NCI-H748 treated with DMSO at 0.1 percent for 48 hours (cell line): ENCODE data around the gene UBE2J2.

Experiments
- DNase-seq: peaks from one replicate; lab custom pipeline; 2025; lab: John Stamatoyannopoulos, UW

Gene UBE2J2

DNA sequence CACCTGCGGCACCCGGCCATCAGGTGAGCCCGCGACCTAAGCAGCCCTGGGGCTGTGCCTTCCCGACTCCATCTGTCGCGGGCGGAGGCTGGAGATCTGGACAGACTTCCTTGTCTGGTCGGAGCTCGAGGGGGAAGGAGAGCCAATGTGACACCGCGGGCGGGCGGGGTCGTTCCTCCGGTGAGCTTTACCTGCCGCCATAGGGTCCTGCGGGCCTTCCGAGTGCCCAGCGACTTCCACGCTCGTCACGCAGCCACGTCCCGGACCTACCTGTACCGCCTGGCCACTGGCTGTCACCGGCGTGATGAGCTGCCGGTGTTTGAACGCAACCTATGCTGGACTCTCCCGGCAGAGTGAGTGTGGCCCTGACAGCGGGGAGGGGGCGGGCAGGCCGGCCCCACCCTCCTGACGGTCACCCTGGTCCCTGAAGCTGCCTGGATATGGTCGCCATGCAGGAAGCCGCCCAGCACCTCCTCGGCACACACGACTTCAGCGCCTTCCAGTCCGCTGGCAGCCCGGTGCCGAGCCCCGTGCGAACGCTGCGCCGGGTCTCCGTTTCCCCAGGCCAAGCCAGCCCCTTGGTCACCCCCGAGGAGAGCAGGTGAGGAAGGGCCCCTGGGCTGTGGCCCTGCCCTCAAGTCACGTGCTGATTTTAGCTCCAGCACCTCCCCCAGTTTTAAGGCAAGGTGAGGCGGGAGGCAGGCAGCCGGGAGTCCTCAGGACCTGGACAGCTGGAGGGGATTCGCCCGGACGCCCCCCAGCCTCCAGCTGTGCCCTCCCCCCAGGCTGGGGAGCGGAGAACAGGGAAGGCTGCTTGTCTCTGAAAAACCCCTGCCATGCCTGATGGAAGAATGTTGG is 35.8 kb upstream of the UBE2J2 start:
- DNase-seq: no peak

DNA sequence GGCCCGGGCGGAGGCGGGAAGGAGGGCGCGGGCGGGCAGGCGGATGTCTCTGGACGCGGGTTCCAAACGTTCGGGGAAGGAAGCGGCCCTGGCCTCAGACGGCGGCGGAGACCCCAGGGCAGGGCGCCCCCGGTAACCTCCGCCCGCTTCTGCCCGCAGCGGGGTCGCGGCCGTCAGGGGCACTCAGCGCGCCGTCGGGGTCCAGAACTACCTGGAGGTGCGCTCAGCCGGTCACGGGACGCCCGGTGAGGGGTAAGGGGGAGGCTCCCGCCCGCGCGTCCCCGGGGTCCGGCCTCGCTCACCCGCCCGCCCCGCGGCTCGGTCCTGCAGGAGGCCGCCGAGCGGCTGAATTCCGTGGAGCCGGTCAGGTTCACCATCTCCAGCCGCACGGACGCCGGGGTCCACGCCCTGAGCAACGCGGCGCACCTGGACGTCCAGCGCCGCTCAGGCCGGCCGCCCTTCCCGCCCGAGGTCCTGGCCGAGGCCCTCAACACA is 35.1 kb upstream of the UBE2J2 start:
- no peak for DNase-seq

DNA sequence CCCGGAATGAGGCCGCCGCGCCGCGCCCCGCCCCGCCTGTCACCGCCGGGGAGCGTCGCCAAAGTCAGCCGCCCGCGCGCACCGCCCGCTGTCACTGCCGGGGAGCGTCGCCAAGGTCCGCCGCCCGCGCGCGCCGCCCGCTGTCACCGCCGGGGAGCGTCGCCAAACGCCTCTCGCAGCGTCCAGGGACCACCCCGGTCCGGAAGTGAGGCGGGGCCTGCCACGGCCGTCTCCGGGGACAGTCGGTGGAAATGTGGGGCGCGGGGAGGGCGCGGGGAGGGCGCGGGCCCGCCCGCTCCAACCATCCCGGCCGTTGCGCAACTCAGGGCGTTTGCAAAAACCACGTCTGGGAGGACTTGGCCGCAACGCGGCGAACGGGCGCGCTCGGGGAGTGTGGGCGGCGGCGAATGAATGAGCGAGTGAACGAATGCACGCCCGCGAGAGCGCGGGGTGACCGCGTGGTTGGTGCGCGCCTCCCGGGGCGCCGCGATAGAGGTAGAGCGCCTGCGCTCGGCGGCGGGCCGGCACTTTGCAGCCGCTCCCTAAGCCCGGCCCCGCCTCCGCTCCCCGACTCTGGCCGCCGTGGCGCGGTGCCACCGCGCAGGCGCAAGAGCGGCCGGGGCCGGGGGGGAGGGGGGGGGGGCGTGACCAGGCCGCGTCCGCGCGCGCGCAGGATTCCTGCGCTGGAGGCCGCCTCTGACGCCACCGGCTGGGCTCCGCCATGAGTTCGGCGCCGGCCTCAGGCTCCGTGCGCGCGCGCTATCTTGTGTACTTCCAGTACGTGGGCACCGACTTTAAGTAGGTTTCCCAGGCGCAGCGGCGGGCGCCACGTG is 34.5 kb upstream of the UBE2J2 start, which contains the start of the genes ACAP3 and PUSL1:
TSS of gene ACAP3 (minus strand) at position 8 of the 833 bp plus-strand sequence. CDS start 115 bp downstream, outside the sequence.
TSS of gene PUSL1 (plus strand) at position 675 of the 833 bp plus-strand sequence. CDS start at position 722, 47 bp downstream.
- peak; percentile 63 for DNase-seq

DNA sequence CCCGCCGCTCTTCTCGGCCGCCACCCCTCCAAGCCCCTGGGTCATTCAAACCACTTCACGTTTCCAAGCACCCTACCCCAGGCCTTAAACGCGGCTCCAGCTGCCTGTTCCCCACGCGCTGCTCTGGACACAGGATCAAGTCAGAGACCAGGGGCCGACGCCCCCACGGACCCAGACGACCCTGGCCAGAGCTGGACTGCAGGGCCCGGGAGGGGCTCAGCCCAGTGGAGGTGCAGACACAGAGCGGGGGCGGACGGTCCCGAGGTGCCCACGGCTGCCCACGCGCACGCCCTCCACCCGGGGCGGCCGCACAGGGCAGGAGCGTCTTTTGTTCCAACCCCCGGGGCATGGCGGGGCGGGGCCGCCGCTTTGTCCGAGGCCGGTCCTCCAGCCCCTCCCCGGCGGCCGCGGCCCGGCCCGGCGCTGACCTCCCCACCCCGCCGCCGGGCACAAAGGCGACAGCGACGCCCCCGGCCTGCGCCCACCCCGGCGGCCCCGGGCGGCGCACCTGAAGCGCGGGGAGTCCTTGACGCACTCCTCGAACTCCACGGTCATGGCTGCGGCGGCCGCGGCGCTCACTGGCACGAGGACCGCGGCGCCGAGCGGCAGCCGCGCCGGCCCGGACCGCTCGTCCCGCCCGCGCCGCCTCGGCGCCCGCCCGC is 33.7 kb upstream of the UBE2J2 start:
- no peak for DNase-seq

DNA sequence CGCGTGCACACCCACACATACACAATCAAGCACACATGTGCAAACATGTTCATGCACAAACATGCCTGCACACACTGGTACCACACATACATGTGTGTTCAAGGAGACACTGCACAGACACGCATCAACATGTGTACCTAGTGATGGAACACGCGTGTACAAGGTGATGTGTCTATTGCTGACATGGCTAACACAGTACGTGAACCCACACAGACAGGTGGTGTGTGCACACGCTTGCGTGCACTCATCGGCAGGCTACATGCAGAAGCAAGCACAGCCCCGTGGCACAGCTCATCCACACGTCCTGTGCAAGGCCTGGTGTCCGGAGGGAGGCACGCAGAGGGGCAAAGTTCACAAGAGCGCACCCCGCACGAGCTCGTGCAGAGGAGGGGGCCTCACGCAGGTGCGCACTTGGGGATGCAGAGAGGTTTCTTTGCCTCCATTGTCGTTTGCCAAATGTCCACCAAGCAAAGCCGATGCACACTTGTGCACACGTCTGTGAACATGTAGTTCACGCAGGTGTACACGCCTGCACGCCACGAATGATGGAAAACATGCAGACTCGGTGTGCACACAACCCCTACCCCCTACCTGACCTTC is 33.1 kb upstream of the UBE2J2 start:
- no peak for DNase-seq

DNA sequence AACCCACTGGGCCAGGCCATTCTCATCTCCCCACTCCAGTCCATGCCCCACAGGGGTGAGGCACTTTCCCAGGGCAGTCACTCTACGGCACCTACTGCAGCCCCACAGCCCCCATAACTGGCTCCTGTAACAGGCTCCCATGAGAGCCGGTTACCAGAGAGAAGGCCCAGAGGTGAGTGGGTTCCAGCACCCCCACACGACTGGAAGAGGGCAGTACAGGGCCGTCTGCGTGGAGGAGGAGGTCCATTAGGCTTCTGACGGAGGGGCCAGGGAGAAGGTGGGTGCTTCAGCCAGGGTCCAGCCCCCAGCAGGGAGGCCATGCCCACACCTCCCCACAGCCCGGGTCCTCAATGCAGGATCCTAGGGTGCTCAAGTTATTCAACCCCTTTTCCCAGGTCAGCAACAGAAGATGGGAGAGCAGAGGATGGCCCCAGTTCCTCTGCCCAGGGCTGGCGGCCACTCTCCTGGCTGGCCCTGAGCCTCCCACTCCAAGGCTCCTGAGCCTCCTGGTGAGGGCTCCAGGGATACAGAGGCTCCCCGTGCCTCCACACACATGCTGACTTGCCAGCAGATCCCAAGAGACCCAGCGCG is 32.5 kb upstream of the UBE2J2 start:
- no peak for DNase-seq

DNA sequence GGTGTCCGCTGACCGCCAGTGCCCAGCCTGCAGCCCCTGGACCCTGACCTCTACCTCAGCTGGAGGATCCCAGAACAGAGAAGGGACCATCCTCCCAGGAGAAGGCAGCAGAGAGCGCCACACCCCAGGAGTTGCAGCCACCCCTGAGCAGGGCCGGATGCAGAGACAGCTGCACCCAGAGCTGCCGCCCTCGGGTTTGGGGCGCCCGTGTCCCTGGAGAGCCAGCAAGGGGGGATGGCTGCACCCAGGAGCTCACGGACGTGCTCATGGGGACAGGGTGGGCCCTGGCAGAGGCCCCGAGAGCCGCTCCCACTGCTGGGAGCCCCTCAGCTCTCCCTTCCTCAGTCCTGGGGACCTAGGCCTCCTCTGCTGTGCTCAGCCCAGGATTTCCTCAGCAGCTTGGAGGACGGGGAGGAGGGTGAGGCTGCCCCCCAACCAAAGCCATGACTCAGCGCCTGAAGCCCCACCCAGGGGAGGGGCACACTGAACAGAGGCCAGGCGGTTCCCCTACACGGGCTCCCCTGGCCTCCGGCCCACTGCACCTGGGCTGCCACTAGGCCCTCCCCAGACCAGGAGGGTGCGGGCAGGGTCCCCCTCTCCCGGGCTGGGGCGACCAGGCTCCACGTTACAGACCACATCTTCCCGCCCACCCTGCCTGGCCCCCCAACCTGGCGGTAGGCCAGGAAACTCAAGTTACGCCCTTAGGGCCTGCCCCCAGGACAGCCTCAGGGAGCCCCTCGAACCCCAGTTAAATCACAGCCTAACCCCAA is 31.8 kb upstream of the UBE2J2 start:
- no peak for DNase-seq

DNA sequence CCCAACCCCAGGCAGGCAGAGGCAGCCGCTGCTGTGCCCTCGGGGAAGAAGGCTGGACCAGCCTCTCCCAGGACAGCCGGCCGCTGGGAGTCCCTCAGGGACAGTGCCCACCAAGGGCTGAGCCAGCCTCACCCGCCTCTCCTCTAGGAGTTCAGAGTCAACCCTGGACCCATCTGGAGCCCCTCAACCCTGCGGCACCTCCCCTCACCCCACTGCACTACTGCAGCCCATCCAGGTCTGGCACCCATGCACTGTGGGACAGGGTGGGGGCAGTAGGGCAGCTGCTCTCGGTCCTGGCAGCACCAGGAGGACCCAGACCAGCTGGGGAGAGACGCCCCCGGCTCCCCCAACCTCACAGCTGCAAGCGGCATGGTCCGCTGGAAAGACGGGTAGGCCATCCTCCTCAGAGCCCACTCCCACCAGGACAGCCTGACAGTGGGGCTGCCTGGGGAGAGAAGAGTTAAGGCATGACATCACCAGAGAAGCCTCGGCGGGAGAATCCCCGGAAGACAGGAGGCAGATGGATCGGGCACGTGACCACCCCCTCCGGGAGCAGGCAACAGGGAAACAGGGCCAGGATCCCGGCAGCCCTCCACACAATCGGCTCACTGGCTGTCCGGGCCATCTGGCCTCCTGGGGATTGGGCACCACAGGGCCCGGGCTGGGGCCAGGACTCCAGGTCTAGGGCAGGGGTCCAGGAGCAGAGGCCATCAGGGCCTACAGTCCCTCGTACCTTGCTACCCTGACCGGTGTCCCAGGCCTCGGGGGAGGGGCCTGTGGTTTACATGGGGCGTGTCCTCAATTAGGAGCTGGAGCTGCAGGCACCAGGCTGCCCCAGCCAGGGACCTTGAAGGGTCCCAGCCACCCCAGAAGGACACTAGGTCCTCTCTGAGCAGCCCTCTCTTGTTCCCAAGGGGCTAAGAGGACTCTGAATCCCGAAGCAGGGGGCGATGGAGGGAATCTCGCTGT is 31.0 kb upstream of the UBE2J2 start:
- DNase-seq: no peak

DNA sequence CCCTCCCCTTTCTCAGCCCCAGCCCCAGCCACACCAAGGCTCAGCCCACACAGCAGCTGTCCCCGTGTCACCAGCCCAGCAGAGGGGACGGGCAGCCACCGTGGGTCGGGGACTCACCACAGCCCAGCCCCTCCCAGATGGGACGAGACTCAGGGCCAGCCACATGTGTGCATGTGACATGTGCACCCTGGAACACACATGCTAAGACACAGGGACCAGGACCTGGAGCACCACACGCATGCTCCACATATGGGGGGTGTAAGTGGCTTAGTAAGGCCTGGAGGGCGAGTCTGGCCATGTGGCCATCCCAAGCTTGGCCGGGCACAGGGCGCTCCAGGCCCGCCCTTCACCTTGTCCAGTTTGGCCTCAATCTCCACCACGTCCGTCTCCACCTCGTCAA is 30.1 kb upstream of the UBE2J2 start:
- no peak for DNase-seq

DNA sequence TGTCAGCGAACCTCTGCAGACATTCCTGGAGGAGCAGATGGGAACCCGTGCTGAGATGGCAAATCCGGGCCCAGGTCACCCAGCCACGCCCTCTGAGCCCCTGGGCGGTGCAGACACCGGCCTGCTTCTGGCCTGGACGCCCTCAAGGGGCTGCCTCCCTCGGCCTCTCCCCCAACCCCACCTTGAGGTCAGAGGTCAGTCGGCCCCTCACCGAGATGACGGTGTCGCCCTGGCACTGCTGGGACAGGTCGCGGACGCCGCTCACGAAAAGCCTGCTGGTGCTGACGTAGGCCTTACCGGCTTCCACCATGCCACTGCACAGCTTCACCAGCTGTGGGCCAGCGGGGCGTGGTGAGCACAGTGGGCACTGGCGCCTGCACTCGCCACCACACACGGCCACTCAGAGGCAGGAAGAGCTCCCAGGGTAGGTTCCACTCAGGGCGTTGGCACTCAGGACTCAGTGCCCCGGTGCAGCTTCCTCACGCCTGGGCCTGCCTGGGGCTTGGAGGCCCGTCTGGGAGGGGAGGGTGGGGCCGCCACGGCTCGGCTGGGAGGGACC is 29.4 kb upstream of the UBE2J2 start:
- no peak for DNase-seq

DNA sequence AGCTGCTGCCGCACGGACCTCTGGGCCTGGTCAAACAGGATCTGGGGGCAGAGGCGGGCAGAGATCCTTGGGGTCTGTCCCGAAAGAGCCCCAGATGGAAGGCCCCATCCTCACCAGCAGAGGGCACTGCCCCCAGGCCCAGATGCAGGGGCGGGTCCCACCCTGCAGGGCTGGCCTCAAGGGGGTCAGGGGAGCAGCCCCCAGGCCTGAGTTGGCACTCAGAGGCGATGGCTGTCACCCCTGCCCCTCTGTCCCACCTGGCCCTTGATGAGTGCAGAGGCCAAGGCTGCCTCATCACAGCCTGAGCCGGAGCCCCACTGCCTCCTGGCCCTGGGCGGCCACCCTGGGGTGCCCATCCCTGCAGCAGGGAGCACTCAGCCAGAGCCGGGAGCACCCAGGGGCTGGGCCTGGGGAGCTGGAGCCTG is 28.4 kb upstream of the UBE2J2 start:
- no peak for DNase-seq

DNA sequence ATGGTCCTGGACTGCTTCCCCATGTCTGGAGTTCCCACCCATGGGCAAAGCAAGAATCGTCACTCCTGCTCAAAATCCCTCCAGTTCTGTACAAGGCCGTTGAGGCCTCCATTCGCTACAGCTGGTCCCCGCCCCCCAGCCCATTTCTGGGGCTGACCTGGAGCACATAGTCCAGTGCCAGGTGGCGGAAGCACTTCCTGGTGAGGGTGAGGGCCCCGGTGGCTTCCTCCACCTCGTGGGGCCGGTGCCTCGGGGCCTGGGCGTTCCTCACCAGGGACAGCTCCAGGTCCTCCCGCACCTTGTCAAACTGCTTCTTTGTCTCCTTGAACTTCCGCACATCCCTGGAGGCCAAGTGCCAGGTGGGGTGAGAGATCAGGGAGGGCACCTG is 26.7 kb upstream of the UBE2J2 start:
- DNase-seq: no peak

DNA sequence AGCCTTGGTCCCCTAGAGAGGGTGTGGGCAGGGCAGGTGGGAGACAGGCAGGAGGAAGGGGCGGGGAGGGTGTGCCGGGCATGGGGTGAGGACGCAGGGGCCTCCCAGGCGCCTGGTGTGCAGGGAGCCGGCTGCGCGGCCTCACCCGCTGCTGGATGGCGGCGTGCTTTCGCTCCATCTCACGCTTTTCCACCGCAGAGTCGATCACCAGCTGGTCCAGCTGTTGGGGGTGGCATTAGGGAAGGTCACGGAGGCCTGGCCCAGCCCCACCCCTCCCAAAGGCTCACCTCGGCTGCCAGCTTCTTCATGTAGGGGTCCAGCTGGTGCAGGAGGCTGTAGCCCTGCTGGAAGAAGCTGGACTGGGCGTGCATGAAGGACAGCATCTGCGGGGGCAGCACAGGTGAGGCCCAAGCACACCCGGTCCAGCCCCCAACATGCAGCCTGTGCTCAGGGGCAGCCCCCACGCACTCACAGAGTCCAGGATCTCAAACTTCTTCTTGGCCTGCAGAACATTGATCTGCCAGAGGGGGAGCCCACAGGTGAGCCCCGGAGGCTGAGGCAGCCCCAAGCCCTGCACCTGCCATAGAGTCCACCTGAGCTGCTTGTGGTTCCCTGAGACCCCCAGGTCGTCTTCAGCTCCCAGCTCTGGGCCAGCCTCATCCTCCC is 26.2 kb upstream of the UBE2J2 start:
- DNase-seq: no peak

DNA sequence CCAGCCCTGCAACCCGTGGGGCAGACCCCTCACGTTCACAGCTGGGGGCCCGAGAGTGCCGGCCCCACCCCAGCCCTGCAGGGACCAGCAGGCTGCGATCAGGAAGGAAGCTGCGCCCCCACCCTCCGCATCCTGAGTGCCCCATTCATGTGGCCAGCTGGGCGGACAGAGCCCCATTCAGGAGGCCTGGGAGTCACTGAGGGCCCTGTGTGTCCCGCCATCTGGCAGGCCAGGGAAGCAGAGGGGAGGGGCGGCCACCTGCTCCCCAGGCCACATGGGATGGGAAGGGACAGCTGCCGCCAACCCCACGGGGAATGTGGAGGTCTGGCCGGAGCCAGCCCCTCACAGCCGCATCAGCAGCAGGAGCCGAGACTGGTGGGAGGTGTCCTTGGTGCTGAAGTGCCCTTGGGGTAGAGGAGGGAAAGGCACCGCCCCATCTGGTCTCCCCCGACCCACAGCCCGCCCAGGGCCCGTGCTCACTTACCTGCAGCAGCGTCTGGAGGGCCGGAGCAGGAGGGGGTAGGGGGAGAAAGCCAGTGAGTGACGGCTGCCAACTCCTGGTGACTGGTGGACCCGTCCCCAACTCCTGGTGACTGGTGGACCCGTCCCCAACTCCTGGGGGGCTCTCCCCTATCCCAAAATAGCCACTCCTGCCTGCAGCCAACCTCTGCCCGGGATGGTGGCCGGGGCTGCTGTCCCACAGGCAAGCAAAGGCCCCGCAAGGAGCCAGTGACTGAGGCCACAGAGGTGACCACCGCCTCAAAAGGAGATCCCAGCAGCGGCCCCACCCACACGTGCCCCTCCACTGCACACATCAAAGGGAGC is 25.4 kb upstream of the UBE2J2 start:
- DNase-seq: no peak

DNA sequence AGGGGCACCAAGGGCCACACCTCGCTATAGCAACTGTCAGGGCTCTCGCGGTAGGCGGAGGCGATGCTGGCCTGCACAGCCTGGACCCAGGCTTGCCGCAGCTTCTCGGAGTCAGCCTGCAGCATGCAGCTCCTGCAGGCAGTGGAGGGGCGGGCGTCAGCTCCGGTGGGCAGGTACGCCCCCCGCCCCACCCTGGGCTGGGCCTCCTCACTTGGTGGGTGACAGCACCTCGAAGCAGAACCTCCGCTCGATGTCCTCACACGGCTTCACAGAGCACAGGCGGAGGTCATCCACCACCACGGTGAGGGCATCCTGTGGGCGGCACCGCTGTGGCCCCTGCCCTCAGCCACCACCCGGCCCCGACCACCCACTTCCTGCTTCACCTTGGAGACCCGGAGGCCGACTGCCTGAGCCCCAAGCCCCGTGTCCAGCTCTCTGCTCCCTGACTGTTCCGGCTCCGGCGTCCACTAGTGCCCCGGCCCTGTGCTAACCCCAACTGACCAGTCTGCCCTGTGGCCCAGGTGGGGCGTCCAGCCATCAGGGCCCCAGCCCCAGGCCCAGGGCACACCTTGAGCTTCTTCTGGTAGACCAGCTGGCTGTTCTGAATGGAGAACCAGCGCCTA is 24.3 kb upstream of the UBE2J2 start:
- DNase-seq: no peak

DNA sequence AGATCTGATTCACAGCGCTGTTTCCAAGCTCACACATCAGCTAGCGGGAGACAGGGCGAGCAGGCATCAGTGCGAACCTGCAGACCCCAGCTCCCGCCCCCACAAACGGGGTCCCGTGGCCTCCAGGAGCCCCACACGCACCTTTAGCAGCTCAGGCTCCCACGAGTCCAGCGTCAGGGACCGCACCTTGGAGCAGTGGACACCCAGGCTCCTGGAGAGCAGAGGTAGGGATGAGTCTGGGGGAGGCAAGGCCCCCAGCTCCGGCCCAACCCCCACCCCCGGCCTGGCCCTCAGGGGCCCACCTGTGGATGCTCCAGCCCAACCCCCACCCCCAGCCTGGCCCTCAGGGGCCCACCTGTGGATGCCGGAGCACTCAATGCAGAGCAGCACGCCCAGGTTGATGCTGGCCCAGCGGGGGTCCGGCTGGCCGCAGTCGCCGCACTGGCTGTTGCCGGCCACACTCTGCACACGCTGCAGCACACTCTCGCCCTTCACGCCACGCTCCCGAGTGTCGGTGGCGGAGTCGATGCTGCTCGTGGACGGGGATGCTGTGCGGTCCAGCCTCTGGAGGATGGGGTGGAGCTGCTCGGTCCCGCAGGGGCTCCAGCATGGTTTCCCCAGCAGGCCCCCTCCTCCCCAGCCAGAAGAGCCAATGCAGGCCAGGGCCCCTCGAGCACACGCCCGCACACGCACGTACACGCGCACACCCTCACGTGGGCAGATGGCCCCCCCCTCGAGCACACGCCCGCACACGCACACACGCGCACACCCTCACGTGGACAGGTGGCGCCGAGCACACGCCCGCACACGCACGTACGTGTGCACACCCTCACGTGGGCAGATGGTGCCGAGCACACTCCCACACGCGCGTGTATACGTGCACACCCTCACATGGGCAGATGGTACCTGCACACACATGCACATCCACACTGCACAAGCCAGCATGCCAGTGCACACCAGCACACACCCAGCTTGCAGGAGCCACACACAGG is 22.7 kb upstream of the UBE2J2 start:
- no peak for DNase-seq
